HepG2 (cell line): ENCODE measurements around the gene ACACB. TPM values are rescaled to one million over a fixed set of nuclear protein-coding genes. Genes with fewer than 3 reads are reported as not detected.

Experiments used
- ATRX ChIP-seq: sonication (generic); formaldehyde crosslinking; IDR thresholded peaks from 2 replicates; pipeline ENCODE4 v1.4.0; 2020; ENCODE audit warnings: missing genetic modification reagents, borderline replicate concordance
- CBX2 ChIP-seq, 2 experiments: fragments of 200-600 bp in 1 of 2; sonication (generic); formaldehyde crosslinking in 1 of 2; IDR thresholded peaks; 2 replicates each; pipeline versions ENCODE4 v1.7.0 to v1.8.1; 2018 to 2022; ENCODE audit warnings: low read depth in 2 of 2, low read length in 1 of 2, mild to moderate bottlenecking in 1 of 2, missing genetic modification reagents in 1 of 2
- DNMT3B ChIP-seq: conservative IDR thresholded peaks from 2 replicates; pipeline ENCODE4 v1.6.1; 2016; ENCODE audit warnings: missing biosample characterization, control low read depth
- GATAD2A ChIP-seq: IDR thresholded peaks from 2 replicates; pipeline ENCODE4 v1.6.1; 2016
- HDAC2 ChIP-seq: sonication (generic); formaldehyde crosslinking; IDR thresholded peaks from 2 replicates; pipeline ENCODE4 v1.4.0; 2020; ENCODE audit warnings: missing genetic modification reagents
- HHEX ChIP-seq: IDR thresholded peaks from 2 replicates; pipeline ENCODE4 v1.6.1; 2016; ENCODE audit warnings: control low read depth
- HNF1A ChIP-seq, 2 experiments: sonication (generic) in 1 of 2; formaldehyde crosslinking in 1 of 2; IDR thresholded peaks; 2 replicates each; pipeline versions ENCODE4 v1.4.0 to v1.6.1; 2016 to 2020; ENCODE audit warnings: borderline replicate concordance in 1 of 2, low read depth in 1 of 2, mild to moderate bottlenecking in 1 of 2, missing genetic modification reagents in 1 of 2
- ISL2 ChIP-seq: sonication (generic); formaldehyde crosslinking; IDR thresholded peaks from 2 replicates; pipeline ENCODE4 v1.5.0; 2020; ENCODE audit warnings: missing genetic modification reagents
- MYNN ChIP-seq: sonication (generic); formaldehyde crosslinking; IDR thresholded peaks from 2 replicates; pipeline ENCODE4 v1.4.0; 2020; ENCODE audit warnings: mild to moderate bottlenecking, low read depth, missing genetic modification reagents
- NBN ChIP-seq: fragments of 450-650 bp; conservative IDR thresholded peaks from 2 replicates; pipeline ENCODE4 v1.6.1; 2017
- NRL ChIP-seq: sonication (generic); formaldehyde crosslinking; IDR thresholded peaks from 2 replicates; pipeline ENCODE4 v1.5.0; 2020; ENCODE audit warnings: missing genetic modification reagents, mild to moderate bottlenecking, moderate library complexity, borderline replicate concordance
- RARA ChIP-seq: IDR thresholded peaks from 2 replicates; pipeline ENCODE4 v1.6.1; 2016; ENCODE audit warnings: missing genetic modification reagents, missing compliant biosample characterization
- RBM22 ChIP-seq: fragments of 200-400 bp; formaldehyde crosslinking; optimal IDR thresholded peaks from 2 replicates; pipeline ENCODE3; 2017; ENCODE audit warnings: mild to moderate bottlenecking, low read length, moderate library complexity
- SOX13 ChIP-seq, 3 experiments: fragments of 450-650 bp in 1 of 3; sonication (generic) in 1 of 3; formaldehyde crosslinking in 1 of 3; IDR thresholded peaks in 2 of 3; conservative IDR thresholded peaks in 1 of 3; 2 replicates each; pipeline versions ENCODE4 v1.5.0 to v1.6.1; 2016 to 2020; ENCODE audit warnings: antibody characterized with exemption in 1 of 3, mild to moderate bottlenecking in 1 of 3, missing compliant biosample characterization in 1 of 3, missing genetic modification reagents in 1 of 3, moderate library complexity in 1 of 3
- TSC22D2 ChIP-seq: sonication (generic); formaldehyde crosslinking; IDR thresholded peaks from 2 replicates; pipeline ENCODE4 v1.5.1; 2020; ENCODE audit warnings: missing genetic modification reagents, mild to moderate bottlenecking, borderline replicate concordance
- ZBTB7B ChIP-seq: sonication (generic); formaldehyde crosslinking; IDR thresholded peaks from 2 replicates; pipeline ENCODE4 v1.4.0; 2020; ENCODE audit warnings: missing genetic modification reagents
- ZNF230 ChIP-seq: sonication (generic); formaldehyde crosslinking; IDR thresholded peaks from 2 replicates; pipeline ENCODE4 v1.4.0; 2020; ENCODE audit warnings: mild to moderate bottlenecking, missing genetic modification reagents
- ZNF317 ChIP-seq: sonication (generic); formaldehyde crosslinking; IDR thresholded peaks from 2 replicates; pipeline ENCODE4 v1.5.0; 2020; ENCODE audit warnings: mild to moderate bottlenecking, missing genetic modification reagents
- ZNF331 ChIP-seq: sonication (generic); formaldehyde crosslinking; IDR thresholded peaks from 2 replicates; pipeline ENCODE4 v1.4.0; 2020; ENCODE audit warnings: missing genetic modification reagents
- ZNF367 ChIP-seq: sonication (generic); formaldehyde crosslinking; IDR thresholded peaks from 2 replicates; pipeline ENCODE4 v1.4.0; 2020; ENCODE audit warnings: missing genetic modification reagents, borderline replicate concordance
- ZNF570 ChIP-seq: sonication (generic); formaldehyde crosslinking; IDR thresholded peaks from 2 replicates; pipeline ENCODE4 v1.4.0; 2020; ENCODE audit warnings: mild to moderate bottlenecking, missing genetic modification reagents, borderline replicate concordance
- ZNF737 ChIP-seq: sonication (generic); formaldehyde crosslinking; IDR thresholded peaks from 2 replicates; pipeline ENCODE4 v1.5.0; 2020; ENCODE audit warnings: missing genetic modification reagents, mild to moderate bottlenecking, borderline replicate concordance
- ZNF746 ChIP-seq: sonication (generic); formaldehyde crosslinking; IDR thresholded peaks from 2 replicates; pipeline ENCODE4 v1.8.0; 2022; ENCODE audit warnings: mild to moderate bottlenecking, missing genetic modification reagents
- ZSCAN20 ChIP-seq: sonication (generic); formaldehyde crosslinking; IDR thresholded peaks from 2 replicates; pipeline ENCODE4 v1.4.0; 2020; ENCODE audit warnings: missing genetic modification reagents, mild to moderate bottlenecking, borderline replicate concordance
- polyA plus RNA-seq, 8 experiments: library from polyadenylated mRNA; depleted of rRNA in 3 of 8; stranded (reverse) in 7 of 8; unstranded in 1 of 8; fragments of >200 nt; fragmentation: Illumina TruSeq in 4 of 8; extraction: Trizol in 4 of 8; gene quantifications; 2 replicates each; pipeline versions ENCODE4 v1.2.1 to v1.2.3, GENCODE V29; 2011 to 2016; ENCODE audit warnings: low read depth in 4 of 8, missing spikeins in 1 of 8, mixed read lengths in 1 of 8; ENCODE audit not compliant: insufficient read depth in 1 of 8
- total RNA-seq, 5 experiments: library from RNA; depleted of rRNA; stranded (reverse); fragments of >200 nt; fragmentation: Illumina TruSeq; extraction: Trizol; gene quantifications; 2 replicates each; pipeline ENCODE4 v1.2.3, GENCODE V29; 2016; ENCODE audit warnings: low read depth in 1 of 5
- TF ChIP-seq, protein P1 (sequence below): IDR thresholded peaks from 2 replicates; pipeline ENCODE4 v1.6.1; 2016; ENCODE audit warnings: low read depth

The ACACB gene
- total and polyA plus RNA-seq, 2 of the 13 experiments (the other 11 are each of a cell fraction or from before 2014, with no cell fraction given), result 6.2 to 8.6 TPM

- TF ChIP-seq ZNF230 (CRISPR knock-in tag), result no peak
- no peak for TF ChIP-seq ZNF737 (CRISPR knock-in tag)
- peak; percentile 87 for TF ChIP-seq RARA (CRISPR knock-in tag)
- TF ChIP-seq HHEX (CRISPR knock-in tag), result no peak
- peak; percentile 63 for TF ChIP-seq RBM22
- no peak for TF ChIP-seq ATRX
- TF ChIP-seq ZNF367, result no peak
- no peak for TF ChIP-seq CBX2 (IDR thresholded peaks at IDR 0.05; ENCODE audit: low read depth, low read length)
- no peak for TF ChIP-seq CBX2 (CRISPR knock-in tag; IDR thresholded peaks at IDR 0.05; ENCODE audit: low read depth)
- no peak for TF ChIP-seq SOX13 (IDR thresholded peaks at IDR 0.05)
- TF ChIP-seq SOX13 (CRISPR knock-in tag; conservative IDR thresholded peaks at IDR 0.05 in 1 of 2, IDR thresholded peaks at IDR 0.05 in 1 of 2), result peak in 1 of 2 experiments; percentile 56; a peak in 1 of 4 replicates
- TF ChIP-seq NBN, result no peak
- 0 out of 2 replicates have a peak, but pooled peaks have one; percentile 50 for TF ChIP-seq ZBTB7B
- TF ChIP-seq NRL (CRISPR knock-in tag), result no peak
- TF ChIP-seq ZSCAN20 (CRISPR knock-in tag), result no peak
- TF ChIP-seq HNF1A (IDR thresholded peaks at IDR 0.05; ENCODE audit: low read depth), result no peak
- TF ChIP-seq HNF1A (CRISPR knock-in tag; IDR thresholded peaks at IDR 0.05; ENCODE audit: borderline replicate concordance), result no peak
- TF ChIP-seq HDAC2 (CRISPR knock-in tag), result peak; percentile 55; the same call in 1 of the 2 replicates
- TF ChIP-seq MYNN (CRISPR knock-in tag), result no peak
- no peak for TF ChIP-seq DNMT3B (CRISPR knock-in tag)
- TF ChIP-seq GATAD2A (CRISPR knock-in tag), result peak; percentile 58
- no peak for TF ChIP-seq ZNF570 (CRISPR knock-in tag)
- TF ChIP-seq TSC22D2 (CRISPR knock-in tag), result no peak
- TF ChIP-seq ISL2 (CRISPR knock-in tag), result peak; percentile 38; the same call in 1 of the 2 replicates
- no peak for TF ChIP-seq ZNF317 (CRISPR knock-in tag)
- TF ChIP-seq, protein P1, sequence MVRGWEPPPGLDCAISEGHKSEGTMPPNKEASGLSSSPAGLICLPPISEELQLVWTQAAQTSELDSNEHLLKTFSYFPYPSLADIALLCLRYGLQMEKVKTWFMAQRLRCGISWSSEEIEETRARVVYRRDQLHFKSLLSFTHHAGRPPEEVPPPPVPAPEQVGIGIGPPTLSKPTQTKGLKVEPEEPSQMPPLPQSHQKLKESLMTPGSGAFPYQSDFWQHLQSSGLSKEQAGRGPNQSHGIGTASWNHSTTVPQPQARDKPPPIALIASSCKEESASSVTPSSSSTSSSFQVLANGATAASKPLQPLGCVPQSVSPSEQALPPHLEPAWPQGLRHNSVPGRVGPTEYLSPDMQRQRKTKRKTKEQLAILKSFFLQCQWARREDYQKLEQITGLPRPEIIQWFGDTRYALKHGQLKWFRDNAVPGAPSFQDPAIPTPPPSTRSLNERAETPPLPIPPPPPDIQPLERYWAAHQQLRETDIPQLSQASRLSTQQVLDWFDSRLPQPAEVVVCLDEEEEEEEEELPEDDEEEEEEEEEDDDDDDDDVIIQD (CRISPR knock-in tag), result 0 out of 2 replicates have a peak, but pooled peaks have one; percentile 14
- peak; percentile 46; the same call in 1 of the 2 replicates for TF ChIP-seq ZNF331 (CRISPR knock-in tag)
- no peak for TF ChIP-seq ZNF746 (CRISPR knock-in tag)
Measured at GRCh38 chr12:109087250-109087649, 29.1 kb upstream of the ACACB start (continued).
